ENCODE measurements around the gene LETMD1.

- no peak for TF ChIP-seq POLR2A (IDR thresholded peaks at IDR 0.05; ENCODE audit: low read length)
- TF ChIP-seq ZFP36 (IDR thresholded peaks at IDR 0.05; ENCODE audit: borderline replicate concordance, partially characterized antibody), result no peak
- TF ChIP-seq MAX (IDR thresholded peaks at IDR 0.05), result no peak
- no peak for TF ChIP-seq PBX3 (IDR thresholded peaks at IDR 0.05)
- no peak for TF ChIP-seq CBX2 (IDR thresholded peaks at IDR 0.05; ENCODE audit: borderline replicate concordance, low read depth)
Measured at GRCh38 chr12:51086933-51087332, 38.8 kb downstream of the LETMD1 start.
